ENCODE measurements around the gene SRRM4. TPM values are rescaled to one million over a fixed set of nuclear protein-coding genes. Genes with fewer than 3 reads are reported as not detected.

The SRRM4 gene
- total and polyA plus RNA-seq, 10 of the 15 experiments (the other 5 are each of a cell fraction or from before 2014, with no cell fraction given): under 0.01 to 0.01 TPM; not detected in 8

DNA sequence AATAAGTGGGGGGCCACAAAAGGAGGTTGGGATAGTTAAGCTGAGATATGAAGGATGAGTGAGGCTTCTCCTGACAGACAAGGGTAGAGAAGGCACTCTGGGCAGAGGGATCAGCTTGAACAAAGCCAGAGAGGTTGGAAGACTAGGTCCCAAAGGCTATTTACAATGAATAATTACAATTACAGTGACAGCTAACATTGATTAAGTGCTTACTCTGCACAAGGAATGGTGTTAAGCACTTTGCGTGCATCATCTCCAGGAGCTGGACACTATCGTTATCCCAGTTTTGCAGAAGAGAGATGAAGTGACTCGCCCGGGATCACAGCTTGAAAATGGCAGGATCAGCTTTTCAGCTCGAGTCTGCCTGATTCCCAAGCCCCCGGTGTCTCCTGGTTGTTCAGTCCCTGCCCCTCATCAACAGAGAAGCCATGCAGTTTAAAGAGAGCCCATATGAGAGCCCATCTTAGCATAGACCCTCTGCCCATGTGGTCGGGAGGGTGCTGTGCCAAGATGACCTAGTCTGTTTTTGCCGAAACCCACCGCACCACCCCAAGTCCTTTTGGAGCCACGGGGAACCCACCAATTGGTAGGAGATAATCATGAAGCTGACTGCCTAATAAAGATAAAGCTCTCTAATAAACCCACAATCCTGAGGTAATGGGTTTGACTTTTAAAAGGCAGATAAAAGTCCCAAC is 107.5 kb downstream of the SRRM4 start (continued):
- TF ChIP-seq SMAD1 (IDR thresholded peaks at IDR 0.05; ENCODE audit: low read depth, partially characterized antibody) (no peak), NR2F1 (conservative IDR thresholded peaks at IDR 0.05) (no peak)
- TF ChIP-seq, protein P1, sequence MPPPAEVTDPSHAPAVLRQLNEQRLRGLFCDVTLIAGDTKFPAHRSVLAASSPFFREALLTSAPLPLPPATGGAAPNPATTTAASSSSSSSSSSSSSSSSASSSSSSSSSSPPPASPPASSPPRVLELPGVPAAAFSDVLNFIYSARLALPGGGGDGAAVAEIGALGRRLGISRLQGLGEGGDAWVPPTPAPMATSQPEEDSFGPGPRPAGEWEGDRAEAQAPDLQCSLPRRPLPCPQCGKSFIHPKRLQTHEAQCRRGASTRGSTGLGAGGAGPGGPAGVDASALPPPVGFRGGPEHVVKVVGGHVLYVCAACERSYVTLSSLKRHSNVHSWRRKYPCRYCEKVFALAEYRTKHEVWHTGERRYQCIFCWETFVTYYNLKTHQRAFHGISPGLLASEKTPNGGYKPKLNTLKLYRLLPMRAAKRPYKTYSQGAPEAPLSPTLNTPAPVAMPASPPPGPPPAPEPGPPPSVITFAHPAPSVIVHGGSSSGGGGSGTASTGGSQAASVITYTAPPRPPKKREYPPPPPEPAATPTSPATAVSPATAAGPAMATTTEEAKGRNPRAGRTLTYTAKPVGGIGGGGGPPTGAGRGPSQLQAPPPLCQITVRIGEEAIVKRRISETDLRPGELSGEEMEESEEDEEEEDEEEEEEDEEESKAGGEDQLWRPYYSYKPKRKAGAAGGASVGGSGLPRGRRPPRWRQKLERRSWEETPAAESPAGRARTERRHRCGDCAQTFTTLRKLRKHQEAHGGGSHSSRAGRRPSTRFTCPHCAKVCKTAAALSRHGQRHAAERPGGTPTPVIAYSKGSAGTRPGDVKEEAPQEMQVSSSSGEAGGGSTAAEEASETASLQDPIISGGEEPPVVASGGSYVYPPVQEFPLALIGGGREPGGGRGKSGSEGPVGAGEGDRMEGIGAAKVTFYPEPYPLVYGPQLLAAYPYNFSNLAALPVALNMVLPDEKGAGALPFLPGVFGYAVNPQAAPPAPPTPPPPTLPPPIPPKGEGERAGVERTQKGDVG (CRISPR knock-in tag; IDR thresholded peaks at IDR 0.05): no peak
- TF ChIP-seq, protein P2, sequence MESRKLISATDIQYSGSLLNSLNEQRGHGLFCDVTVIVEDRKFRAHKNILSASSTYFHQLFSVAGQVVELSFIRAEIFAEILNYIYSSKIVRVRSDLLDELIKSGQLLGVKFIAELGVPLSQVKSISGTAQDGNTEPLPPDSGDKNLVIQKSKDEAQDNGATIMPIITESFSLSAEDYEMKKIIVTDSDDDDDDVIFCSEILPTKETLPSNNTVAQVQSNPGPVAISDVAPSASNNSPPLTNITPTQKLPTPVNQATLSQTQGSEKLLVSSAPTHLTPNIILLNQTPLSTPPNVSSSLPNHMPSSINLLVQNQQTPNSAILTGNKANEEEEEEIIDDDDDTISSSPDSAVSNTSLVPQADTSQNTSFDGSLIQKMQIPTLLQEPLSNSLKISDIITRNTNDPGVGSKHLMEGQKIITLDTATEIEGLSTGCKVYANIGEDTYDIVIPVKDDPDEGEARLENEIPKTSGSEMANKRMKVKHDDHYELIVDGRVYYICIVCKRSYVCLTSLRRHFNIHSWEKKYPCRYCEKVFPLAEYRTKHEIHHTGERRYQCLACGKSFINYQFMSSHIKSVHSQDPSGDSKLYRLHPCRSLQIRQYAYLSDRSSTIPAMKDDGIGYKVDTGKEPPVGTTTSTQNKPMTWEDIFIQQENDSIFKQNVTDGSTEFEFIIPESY (IDR thresholded peaks at IDR 0.05): no peak

DNA sequence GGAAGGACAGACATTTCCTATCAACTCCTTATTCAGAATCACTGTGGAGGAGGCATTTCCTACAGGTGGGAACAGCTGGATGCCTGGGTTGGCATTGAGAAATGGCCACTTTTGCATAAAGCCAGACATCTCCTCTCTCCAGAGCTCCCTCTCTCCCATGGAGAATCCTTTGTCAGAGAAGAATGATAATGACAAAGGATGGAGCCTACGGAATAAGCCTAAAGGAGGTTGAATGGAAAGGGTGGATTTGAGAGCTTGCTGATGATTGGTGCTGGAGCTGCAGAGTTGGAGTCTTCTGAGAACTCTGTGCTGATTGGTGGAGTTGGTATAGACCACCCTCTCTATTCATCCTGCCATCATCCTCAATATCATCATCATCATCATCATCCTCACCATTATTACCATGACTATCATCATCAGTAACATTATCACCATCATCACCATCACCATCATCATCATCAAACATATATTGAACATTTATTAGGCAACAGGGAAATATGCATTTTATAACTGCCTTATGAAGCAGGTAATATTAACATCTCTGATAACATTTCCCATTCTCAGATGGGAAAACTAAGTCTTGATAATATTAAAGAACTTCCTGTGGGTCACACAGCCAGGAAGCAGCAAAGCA is 108.2 kb downstream of the SRRM4 start:
- POLR2A ChIA-PET: no interaction called here
- Histone ChIP-seq H3K4me3 (no peak overlapping the region), H3K4me1 (ENCODE audit: control insufficient read depth, insufficient read depth, low read length) (no peaks in the 10 kb centered on the region), H3K9me3 (replicated peaks; ENCODE audit: control insufficient read depth, insufficient read depth, low read length) (no peaks in the 10 kb centered on the region), H3K9ac (ENCODE audit: control insufficient read depth, insufficient read depth, low read length) (no peak overlapping the region), H3K27me3 (replicated peaks in 1 of 2; ENCODE audit: control insufficient read depth in 2 of 2, insufficient read depth in 2 of 2, low read length in 1 of 2) (no peaks in the 10 kb centered on the region), H3K79me2 (ENCODE audit: control insufficient read depth, insufficient read depth, low read length) (no peaks in the 10 kb centered on the region), H3K36me3 (ENCODE audit: control insufficient read depth in 2 of 2, insufficient read depth in 2 of 2, low read length in 1 of 2) (no peaks in the 10 kb centered on the region), H3K27ac (ENCODE audit: control insufficient read depth, insufficient read depth) (no peak overlapping the region), H4K20me1 (ENCODE audit: control insufficient read depth, insufficient read depth) (no peaks in the 10 kb centered on the region), H3K4me2 (ENCODE audit: control insufficient read depth, insufficient read depth) (no peak overlapping the region), H2AFZ (ENCODE audit: control insufficient read depth, low read depth, low read length) (no peak overlapping the region)
- in situ Hi-C loops (cut with MboI) (no loop called here), intact Hi-C loops (cut with micrococcal nuclease; ENCODE audit: unreplicated experiment) (no loop called here)
- no TSS peak for BruUV-seq (replicated peaks)
- ATAC-seq: no peak
- FAIRE-seq: no peak
- RAD21 ChIA-PET (ENCODE audit: unreplicated experiment): no interaction called here
- SMC1A ChIA-PET (ENCODE audit: uncharacterized antibody, unreplicated experiment): no interaction called here
- CTCF ChIA-PET: interaction anchor here (1.1 kb wide), 1 partner anchor 23 kb away, joined by 3 read pairs; no protein-coding TSS in a partner anchor
- no peak for DNase-seq (ENCODE audit: low read depth, low spot score)
- 38% methylated on average over 1 of the region's 1 CpG for WGBS (ENCODE audit: insufficient coverage, insufficient replicate concordance, low lambda C conversion rate, missing lambda C conversion rate)
- TF ChIP-seq DPF2 (IDR thresholded peaks at IDR 0.05) (no peak), TARDBP (IDR thresholded peaks at IDR 0.05; ENCODE audit: borderline replicate concordance) (no peak), POLR2A (IDR thresholded peaks at IDR 0.05; ENCODE audit: low read depth, low read length) (no peak), ZNF622 (IDR thresholded peaks at IDR 0.05) (no peak), RFX5 (IDR thresholded peaks at IDR 0.05; ENCODE audit: low read depth, low read length) (no peak), BHLHE40 (IDR thresholded peaks at IDR 0.05; ENCODE audit: borderline replicate concordance in 1 of 2, low read depth in 2 of 2, low read length in 1 of 2) (no peak), IRF4 (IDR thresholded peaks at IDR 0.05; ENCODE audit: low read depth, low read length) (no peak)
- TF ChIP-seq, protein P3, sequence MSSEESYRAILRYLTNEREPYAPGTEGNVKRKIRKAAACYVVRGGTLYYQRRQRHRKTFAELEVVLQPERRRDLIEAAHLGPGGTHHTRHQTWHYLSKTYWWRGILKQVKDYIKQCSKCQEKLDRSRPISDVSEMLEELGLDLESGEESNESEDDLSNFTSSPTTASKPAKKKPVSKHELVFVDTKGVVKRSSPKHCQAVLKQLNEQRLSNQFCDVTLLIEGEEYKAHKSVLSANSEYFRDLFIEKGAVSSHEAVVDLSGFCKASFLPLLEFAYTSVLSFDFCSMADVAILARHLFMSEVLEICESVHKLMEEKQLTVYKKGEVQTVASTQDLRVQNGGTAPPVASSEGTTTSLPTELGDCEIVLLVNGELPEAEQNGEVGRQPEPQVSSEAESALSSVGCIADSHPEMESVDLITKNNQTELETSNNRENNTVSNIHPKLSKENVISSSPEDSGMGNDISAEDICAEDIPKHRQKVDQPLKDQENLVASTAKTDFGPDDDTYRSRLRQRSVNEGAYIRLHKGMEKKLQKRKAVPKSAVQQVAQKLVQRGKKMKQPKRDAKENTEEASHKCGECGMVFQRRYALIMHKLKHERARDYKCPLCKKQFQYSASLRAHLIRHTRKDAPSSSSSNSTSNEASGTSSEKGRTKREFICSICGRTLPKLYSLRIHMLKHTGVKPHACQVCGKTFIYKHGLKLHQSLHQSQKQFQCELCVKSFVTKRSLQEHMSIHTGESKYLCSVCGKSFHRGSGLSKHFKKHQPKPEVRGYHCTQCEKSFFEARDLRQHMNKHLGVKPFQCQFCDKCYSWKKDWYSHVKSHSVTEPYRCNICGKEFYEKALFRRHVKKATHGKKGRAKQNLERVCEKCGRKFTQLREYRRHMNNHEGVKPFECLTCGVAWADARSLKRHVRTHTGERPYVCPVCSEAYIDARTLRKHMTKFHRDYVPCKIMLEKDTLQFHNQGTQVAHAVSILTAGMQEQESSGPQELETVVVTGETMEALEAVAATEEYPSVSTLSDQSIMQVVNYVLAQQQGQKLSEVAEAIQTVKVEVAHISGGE (CRISPR knock-in tag; IDR thresholded peaks at IDR 0.05): no peak
- TF ChIP-seq, protein P4, sequence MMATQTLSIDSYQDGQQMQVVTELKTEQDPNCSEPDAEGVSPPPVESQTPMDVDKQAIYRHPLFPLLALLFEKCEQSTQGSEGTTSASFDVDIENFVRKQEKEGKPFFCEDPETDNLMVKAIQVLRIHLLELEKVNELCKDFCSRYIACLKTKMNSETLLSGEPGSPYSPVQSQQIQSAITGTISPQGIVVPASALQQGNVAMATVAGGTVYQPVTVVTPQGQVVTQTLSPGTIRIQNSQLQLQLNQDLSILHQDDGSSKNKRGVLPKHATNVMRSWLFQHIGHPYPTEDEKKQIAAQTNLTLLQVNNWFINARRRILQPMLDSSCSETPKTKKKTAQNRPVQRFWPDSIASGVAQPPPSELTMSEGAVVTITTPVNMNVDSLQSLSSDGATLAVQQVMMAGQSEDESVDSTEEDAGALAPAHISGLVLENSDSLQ (IDR thresholded peaks at IDR 0.05): no peak
